AG08396 (cell line): ENCODE results near the gene FRYL.
"Not testable (repeated sequence)": the region's sequence is repeated elsewhere in the genome, so short reads cannot be mapped to it uniquely, and the experiment has no call there.

Source experiments
- DNase-seq: peaks from one replicate; pipeline ENCODE4 v3.0.0; 2012; ENCODE audit warnings: low spot score, mixed read lengths

FRYL gene

GRCh38 chr4:48654015-48654664, 125.9 kb downstream of the FRYL start:
- DNase-seq: no peak

DNA sequence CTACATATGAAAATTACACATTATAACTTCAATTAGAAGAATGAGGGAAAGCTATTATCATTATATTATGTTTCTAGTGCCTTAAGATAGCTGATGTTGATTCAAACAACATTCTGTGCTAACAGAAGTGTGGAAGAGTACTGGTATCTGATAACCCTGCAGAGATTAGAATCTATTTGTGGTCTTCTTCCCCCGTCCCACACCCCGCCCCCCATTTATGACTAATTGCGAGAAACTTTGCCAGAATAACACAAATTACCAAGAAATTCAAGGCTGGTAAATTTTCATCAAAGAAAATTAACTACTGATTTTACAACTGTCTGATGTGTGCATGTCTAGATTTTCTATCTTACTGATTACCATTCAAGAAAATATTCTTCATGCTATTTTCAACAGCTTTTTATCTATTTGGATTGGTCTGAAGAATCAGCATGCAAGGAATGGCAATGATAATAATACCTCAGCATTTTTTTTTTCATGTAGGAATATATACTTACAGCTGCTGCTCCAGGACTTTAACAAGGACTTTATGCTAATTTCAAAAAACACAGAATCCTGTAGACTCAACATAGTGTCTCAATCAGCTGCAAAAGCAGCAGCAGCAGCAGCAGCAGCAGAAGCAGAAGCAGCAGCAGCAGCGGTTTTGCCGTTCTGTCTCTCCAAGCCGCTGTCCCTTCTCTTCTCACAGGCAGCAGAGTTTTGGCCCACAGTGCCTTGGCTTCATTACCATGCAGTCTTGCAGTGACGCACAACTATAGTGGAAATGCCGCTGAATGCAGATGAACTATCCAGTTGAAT, 126.7 kb downstream of the FRYL start:
- DNase-seq: peak; percentile 21

DNA sequence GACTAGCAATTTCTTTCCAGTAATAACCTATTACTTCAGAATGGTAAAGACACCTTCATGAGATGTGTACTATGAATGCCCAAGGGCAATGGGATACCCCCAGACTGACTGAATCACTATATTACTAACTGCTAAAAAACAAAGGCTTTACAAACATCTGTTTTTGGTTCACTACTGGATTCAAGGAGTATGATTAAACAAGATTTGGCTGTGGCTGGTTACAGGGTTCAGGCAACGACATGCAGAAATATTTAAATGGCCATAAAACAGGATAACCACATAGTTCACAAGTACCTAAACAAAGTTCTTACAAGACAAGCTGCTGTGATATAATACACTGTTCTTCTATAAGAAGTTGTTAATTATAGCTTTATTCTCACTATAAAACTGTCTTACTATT, 128.2 kb downstream of the FRYL start:
- no peak for DNase-seq

DNA sequence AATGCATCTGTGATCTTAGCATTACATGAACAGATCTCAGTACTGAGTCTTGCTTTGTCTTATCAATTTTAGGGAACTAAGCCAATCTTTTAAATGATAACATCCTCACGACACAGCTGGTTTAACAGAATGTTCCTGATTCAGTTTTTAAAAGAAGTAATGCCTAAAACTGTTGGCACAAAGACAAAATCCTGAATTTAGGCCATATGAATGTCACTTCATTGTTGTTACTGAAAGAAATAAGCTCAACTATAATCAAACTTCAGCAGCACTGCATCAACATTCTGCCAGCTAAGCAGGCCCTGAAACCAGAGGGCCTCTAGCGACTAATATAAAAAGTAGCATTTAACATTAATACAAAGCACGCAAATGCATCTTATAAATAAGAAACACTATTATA, 130.6 kb downstream of the FRYL start:
- no peak for DNase-seq

DNA sequence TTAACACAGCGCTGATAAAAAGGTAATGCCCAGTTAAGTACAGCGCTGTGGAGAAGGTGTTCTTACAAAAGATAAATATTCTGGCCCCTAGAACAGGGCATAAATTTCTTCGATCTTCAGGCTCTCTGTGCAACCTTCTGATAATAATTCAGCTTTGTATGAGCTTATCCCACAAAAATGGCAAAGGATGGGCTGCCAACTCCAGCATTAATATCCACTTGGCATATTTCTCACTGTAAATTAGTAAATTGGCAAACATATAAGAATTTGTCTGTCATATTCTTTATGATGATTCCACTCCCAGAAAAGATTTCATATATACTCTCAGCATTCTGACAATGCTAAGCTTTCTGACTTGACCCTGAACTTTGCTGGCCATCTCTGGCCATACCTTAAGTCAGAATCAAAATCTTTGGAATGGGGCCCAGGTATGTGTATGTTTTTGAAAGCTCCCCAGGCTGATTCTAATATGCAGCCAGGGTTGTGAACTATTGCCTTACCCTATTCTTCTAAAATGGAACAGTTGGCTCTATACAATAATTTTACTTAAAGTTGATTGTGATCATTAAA, 134.8 kb downstream of the FRYL start:
- DNase-seq: no peak

GRCh38 chr4:48642421-48643374, 137.4 kb downstream of the FRYL start:
- no peak for DNase-seq

DNA sequence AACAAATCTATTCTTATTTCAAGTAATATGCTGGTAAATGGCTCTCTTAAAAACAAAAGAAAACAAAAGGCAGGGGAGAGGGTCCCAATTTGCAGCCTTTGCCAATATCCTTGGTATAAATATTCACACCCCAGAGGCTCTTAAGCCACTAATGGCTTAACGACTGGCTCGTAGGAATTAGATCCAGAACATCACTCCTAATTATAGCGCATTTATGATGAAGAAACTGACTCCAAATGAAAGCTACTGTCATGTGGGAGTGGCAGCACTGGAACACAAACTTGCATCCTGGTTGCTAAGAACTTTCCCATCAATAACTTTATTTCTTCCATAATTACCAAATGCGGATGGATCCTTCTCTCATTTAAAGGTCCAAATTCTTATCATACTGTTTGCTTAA, 138.7 kb downstream of the FRYL start:
- DNase-seq: no peak

- no peak for DNase-seq
These were observed 139.4 kb downstream of the FRYL start for GRCh38 chr4:48640699-48641098.

DNA sequence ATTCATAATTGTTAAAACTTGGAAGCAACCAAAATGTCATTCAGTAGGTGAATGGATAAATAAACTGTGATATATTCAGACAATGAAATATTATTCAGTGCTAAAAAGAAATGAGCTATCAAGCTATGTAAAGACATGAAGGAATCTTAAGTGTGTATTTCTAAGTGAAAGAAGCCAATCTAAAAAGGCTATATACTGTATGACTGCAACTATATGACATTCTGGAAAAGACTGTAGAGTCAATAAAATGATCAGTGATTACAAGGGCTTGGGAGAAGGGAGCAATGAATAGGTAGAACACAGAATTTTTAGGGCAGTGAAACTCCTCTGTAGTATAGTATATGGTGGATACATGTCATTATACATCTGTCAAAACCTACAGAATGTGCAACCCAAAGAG, 139.9 kb downstream of the FRYL start:
- DNase-seq: no peak

GRCh38 chr4:48639807-48640206, 140.3 kb downstream of the FRYL start:
- DNase-seq: no peak

DNA sequence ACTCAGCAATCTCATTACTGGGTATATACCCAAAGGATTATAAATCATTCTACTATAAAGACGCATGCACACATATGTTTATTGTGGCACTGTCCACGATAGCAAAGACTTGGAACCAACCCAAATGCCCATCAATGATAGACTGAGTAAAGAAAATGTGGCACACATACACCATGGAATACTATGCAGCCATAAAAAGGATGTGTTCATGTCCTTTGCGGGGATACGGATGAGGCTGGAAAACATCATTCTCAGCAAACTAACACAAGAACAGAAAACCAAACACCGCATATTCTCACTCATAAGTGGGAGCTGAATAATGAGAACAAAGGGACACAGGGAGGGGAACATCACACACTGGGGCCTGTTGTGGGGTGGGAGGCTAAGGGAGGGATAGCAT, 141.5 kb downstream of the FRYL start:
- not testable (repeated sequence) for DNase-seq

DNA sequence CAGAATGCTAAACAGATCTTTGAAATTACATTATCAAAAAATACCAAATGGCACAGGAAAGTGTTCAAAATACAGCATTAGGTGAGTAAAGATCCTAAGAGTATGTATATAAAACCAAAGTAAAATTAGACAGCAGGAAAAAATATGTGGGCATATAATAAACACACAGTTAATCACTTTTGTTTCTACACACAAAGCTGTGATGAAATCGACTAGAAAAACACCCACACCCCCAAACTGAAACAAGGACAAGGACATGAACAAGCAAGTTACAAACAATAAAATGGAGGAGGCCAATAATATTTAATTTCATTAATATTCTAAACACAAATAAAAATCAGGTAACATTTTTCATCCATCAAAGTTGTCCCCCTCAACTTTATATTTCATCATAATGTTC, 143.2 kb downstream of the FRYL start:
- DNase-seq: no peak

GRCh38 chr4:48635980-48636379, 144.1 kb downstream of the FRYL start:
- DNase-seq: no peak

DNA sequence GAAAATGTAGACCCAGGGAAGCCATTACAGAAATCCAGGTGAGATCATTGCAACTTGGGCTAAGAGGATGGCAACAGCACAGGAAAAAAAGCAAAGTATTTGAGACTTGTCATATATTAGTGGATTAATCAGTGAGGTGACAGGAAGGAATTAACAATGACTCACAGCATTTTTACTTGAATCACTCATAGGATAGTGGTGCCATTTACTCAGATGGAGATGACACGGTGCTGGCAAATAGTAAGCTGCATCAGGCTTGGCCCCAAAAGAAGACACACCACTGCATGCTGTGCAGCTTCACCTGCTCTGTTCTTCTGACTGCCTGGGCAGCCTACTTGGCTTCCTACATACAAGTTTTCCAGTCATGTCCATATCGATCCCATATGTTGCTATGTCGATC, 144.8 kb downstream of the FRYL start:
- peak; percentile 9 for DNase-seq

DNA sequence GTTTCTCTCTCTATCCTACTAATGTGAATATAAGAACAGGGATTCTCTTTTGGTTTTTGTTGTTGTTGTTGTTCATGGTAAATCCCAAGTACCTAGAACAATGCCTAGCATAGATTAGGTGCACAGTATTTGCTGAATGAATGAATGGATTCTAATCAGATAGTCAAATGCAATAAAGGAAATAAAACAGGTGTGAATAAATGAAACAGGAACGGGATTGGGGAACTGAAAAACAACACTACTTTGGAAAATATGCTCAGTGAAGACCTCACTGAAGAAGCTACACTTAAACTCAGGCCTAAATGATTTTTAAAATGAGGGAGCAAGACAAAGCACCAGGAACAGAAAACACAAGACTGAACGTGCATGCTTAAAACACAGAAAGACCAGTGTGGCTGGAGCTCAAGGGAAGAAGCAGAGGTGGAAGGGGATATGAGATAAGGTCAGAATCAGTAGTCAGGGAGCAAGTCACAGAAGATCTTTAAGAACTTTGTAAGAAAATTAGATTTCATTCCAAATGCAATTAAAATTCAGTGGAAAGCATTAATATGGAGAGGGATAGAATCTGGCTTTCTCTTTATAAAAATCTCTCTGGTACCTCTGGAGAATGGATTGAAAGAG, 145.3 kb downstream of the FRYL start:
- DNase-seq: no peak

DNA sequence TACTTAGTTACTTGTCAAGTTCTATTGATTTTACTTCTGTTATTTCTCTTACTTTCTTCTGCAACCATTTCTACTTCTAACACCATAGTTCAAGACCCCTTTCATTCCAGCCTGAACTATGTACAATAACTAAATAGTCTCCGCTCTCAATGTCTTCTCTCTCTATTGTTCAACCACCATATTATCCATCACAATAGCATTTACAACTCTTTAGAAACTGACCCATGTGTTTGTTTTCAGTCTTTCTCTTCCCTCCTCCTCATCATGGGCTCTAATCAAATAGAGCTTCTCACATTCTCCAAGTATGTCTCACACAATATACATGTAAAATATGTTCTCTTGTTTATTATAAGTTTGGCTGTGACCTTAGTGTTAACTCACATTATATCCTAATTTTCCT, 146.4 kb downstream of the FRYL start:
- no peak for DNase-seq

- no peak for DNase-seq
These were observed 150.6 kb downstream of the FRYL start for GRCh38 chr4:48629458-48629857.

GRCh38 chr4:48623182-48623780, 156.8 kb downstream of the FRYL start:
- DNase-seq: no peak

- DNase-seq: no peak
These were observed 159.2 kb downstream of the FRYL start for GRCh38 chr4:48620831-48621230.

- no peak for DNase-seq
These were observed 160.0 kb downstream of the FRYL start for GRCh38 chr4:48620093-48620492.

- DNase-seq: no peak
These were observed 175.6 kb downstream of the FRYL start for GRCh38 chr4:48604527-48604926.
